Fibroblast of skin of abdomen (primary cell): ENCODE results near the gene SERPINC1. TPM values are rescaled to one million over a fixed set of nuclear protein-coding genes. Genes with fewer than 3 reads are reported as not detected.
"Not testable (repeated sequence)": the region's sequence is repeated elsewhere in the genome, so short reads cannot be mapped to it uniquely, and the experiment has no call there.

Source experiments
- DNase-seq: peaks from one replicate; pipeline ENCODE4 v3.0.0-alpha.2; 2013
- polyA plus RNA-seq, 2 experiments: library from polyadenylated mRNA; unstranded; fragments of 120-200 nt; gene quantifications; one replicate each; pipeline ENCODE4 v1.2.1, GENCODE V29; 2013; ENCODE audit not compliant: insufficient read length in 2 of 2

SERPINC1 gene
- 0.13 TPM for polyA plus RNA-seq (2013, experiment 1 of 2; ENCODE audit: insufficient read length)
- not detected for polyA plus RNA-seq (2013, experiment 2 of 2; ENCODE audit: insufficient read length)

- no peak for DNase-seq
Measured at GRCh38 chr1:173917149-173917548, at the start of gene SERPINC1. TSS of gene SERPINC1 (minus strand) at chr1:173917327. CDS start at chr1:173917259, 68 bp downstream.

- not testable (repeated sequence) for DNase-seq
Measured at GRCh38 chr1:173965896-173966295, 48.8 kb upstream of the SERPINC1 start.

- DNase-seq: no peak
Measured at GRCh38 chr1:173963477-173963876, 46.4 kb upstream of the SERPINC1 start.

GRCh38 chr1:173960625-173961024 lies 43.5 kb upstream of the SERPINC1 start:
- DNase-seq: peak; percentile 3

- peak; percentile 38 for DNase-seq
Measured at GRCh38 chr1:173954179-173954578, 37.1 kb upstream of the SERPINC1 start.

GRCh38 chr1:173948594-173948993 lies 31.5 kb upstream of the SERPINC1 start:
- no peak for DNase-seq

GRCh38 chr1:173946380-173946921 lies 29.3 kb upstream of the SERPINC1 start:
- DNase-seq: no peak

GRCh38 chr1:173937062-173937461 lies 19.9 kb upstream of the SERPINC1 start:
- no peak for DNase-seq

GRCh38 chr1:173934440-173934839 lies 17.3 kb upstream of the SERPINC1 start:
- no peak for DNase-seq

GRCh38 chr1:173930541-173930940 lies 13.4 kb upstream of the SERPINC1 start:
- not testable (repeated sequence) for DNase-seq

GRCh38 chr1:173925306-173926242 lies 8.4 kb upstream of the SERPINC1 start:
- no peak for DNase-seq

GRCh38 chr1:173920861-173921260 lies 3.7 kb upstream of the SERPINC1 start:
- DNase-seq: no peak

GRCh38 chr1:173917635-173918493 lies 737 bp upstream of the SERPINC1 start:
- no peak for DNase-seq

GRCh38 chr1:173916667-173917066 lies 460 bp downstream of the SERPINC1 start:
- no peak for DNase-seq

GRCh38 chr1:173915596-173915995 lies 1.5 kb downstream of the SERPINC1 start:
- no peak for DNase-seq

GRCh38 chr1:173914366-173914871 lies 2.7 kb downstream of the SERPINC1 start:
- DNase-seq: no peak

GRCh38 chr1:173913111-173913510 lies 4.0 kb downstream of the SERPINC1 start:
- no peak for DNase-seq

GRCh38 chr1:173903827-173904531 lies 13.1 kb downstream of the SERPINC1 start:
- DNase-seq: no peak

GRCh38 chr1:173900992-173901391 lies 16.1 kb downstream of the SERPINC1 start:
- DNase-seq: no peak

- DNase-seq: no peak
Measured at GRCh38 chr1:173900427-173900826, 16.7 kb downstream of the SERPINC1 start.

- no peak for DNase-seq
Measured at GRCh38 chr1:173894189-173894588, 22.9 kb downstream of the SERPINC1 start.

- DNase-seq: no peak
Measured at GRCh38 chr1:173893611-173894010, 23.5 kb downstream of the SERPINC1 start.
